Cardiac muscle cell (in vitro differentiated cells and primary cell): ENCODE measurements around the gene SPIB. TPM values are rescaled to one million over a fixed set of nuclear protein-coding genes. Genes with fewer than 3 reads are reported as not detected.

Experiments used
- DNase-seq, 2 donors: peaks; one replicate each; pipeline versions ENCODE4 v3.0.0 to v3.0.0-alpha.2; 2010 to 2017; ENCODE audit warnings: low read depth in 1 of 2, low spot score in 1 of 2
- H3K27ac ChIP-seq: fragments of 200-600 bp; sonication (generic); 2 replicates; pipeline ENCODE4 v1.5.1; 2016
- H3K27me3 ChIP-seq: fragments of 200-600 bp; sonication (generic); 2 replicates; pipeline ENCODE4 v1.6.0; 2016; ENCODE audit warnings: control low read depth
- H3K36me3 ChIP-seq: fragments of 200-600 bp; sonication (generic); 2 replicates; pipeline ENCODE4 v1.5.1; 2016; ENCODE audit warnings: control low read depth
- H3K4me1 ChIP-seq: fragments of 200-600 bp; sonication (generic); 2 replicates; pipeline ENCODE4 v1.8.1; 2017; ENCODE audit warnings: low read depth, mild to moderate bottlenecking, mixed run types
- H3K4me3 ChIP-seq: fragments of 200-600 bp; sonication (generic); 2 replicates; pipeline ENCODE4 v1.5.1; 2016; ENCODE audit warnings: mild to moderate bottlenecking
- H3K9me3 ChIP-seq: fragments of 200-600 bp; sonication (generic); 2 replicates; pipeline ENCODE4 v1.5.1; 2017; ENCODE audit warnings: low read depth, mild to moderate bottlenecking, control low read depth
- polyA plus RNA-seq: library from polyadenylated mRNA; unstranded; fragments of >200 nt; fragmentation: Nextera tagmentation; extraction: Ambion mirVana; gene quantifications from 2 replicates; pipeline ENCODE4 v1.2.1, GENCODE V29; 2016
- total RNA-seq: library from RNA; depleted of rRNA; stranded (reverse); fragments of >200 nt; gene quantifications from 2 replicates; pipeline ENCODE4 v1.2.3, GENCODE V29; 2016
- TF ChIP-seq, protein P1 (sequence below): IDR thresholded peaks from 2 replicates; pipeline ENCODE4 v1.5.1; 2012; ENCODE audit warnings: low read depth, mild to moderate bottlenecking, low read length

The SPIB gene
- total and polyA plus RNA-seq, 2 experiments from 2014 or later = 0.15 to 1.5 TPM

DNA sequence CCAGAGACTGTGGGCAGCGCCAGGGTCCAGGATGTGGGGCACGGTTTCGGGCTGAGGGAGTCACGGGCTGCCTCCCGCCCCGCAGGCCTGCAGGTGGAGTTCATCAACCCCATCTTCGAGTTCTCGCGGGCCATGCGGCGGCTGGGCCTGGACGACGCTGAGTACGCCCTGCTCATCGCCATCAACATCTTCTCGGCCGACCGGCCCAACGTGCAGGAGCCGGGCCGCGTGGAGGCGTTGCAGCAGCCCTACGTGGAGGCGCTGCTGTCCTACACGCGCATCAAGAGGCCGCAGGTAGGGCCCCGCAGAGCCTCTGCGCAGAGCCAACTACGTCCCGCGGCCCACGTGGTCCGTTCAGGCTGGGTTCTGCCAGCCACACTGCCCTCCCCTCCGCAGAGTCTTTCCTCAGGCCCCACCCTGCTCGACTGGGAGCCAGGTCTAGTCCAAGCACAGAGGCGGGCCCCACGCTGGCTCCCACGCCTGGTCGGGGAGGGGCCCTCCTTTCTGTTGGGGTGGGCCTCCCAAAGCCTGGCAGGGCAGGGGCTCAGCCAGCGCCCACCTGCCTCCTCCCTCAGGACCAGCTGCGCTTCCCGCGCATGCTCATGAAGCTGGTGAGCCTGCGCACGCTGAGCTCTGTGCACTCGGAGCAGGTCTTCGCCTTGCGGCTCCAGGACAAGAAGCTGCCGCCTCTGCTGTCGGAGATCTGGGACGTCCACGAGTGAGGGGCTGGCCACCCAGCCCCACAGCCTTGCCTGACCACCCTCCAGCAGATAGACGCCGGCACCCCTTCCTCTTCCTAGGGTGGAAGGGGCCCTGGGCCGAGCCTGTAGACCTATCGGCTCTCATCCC, 36.6 kb upstream of the SPIB start:
- DNase-seq = no peak
- Histone ChIP-seq H3K9me3 (no peaks in the 10 kb centered on the region), H3K27me3 (no peaks in the 10 kb centered on the region), H3K36me3 (peaks cover 10% of the 10 kb centered on the region), H3K4me3 (no peak overlapping the region), H3K27ac (peak overlapping the region; percentile 74), H3K4me1 (peaks cover 19% of the 10 kb centered on the region)
- TF ChIP-seq, protein P1, sequence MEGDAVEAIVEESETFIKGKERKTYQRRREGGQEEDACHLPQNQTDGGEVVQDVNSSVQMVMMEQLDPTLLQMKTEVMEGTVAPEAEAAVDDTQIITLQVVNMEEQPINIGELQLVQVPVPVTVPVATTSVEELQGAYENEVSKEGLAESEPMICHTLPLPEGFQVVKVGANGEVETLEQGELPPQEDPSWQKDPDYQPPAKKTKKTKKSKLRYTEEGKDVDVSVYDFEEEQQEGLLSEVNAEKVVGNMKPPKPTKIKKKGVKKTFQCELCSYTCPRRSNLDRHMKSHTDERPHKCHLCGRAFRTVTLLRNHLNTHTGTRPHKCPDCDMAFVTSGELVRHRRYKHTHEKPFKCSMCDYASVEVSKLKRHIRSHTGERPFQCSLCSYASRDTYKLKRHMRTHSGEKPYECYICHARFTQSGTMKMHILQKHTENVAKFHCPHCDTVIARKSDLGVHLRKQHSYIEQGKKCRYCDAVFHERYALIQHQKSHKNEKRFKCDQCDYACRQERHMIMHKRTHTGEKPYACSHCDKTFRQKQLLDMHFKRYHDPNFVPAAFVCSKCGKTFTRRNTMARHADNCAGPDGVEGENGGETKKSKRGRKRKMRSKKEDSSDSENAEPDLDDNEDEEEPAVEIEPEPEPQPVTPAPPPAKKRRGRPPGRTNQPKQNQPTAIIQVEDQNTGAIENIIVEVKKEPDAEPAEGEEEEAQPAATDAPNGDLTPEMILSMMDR = no peak

DNA sequence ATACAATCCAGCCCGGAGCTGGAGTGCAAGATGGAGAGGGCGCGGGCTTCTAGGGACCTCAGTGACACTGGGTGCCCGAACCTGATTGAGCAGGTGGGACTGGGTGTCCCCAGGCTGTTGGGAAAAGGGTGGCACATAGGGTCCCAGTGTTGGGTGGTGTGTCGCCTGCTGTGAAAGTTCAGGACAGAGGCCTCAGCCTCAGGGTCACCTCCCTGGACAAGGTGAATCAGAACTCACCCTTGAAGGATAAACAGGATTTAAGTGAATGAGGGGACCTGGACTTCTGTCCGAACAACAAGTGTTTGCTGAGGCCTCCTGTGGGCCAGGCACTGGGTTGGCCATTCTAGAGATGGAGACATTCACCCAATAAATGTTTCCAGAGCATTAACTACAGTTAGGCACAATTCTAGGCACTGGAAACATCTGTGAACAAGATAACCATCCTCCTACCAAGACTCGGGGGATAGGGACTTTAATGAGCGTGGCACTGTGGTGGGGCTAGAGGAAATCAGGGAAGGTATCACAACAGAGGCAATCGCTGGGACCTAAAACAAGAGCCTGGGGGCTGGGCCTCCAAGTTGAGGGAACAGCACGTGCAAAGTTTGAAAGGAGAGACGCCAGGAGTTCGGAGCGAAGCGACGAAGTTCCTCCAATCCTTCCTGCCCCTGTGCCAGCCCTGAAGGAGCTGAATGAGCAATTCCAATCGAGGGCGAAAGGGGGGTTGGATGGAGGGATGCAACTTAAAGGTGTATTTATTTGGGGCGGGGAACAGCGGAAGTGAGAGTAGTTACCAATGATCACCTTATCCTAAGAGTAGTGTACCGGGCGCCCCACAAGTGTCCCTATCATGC, 35.5 kb upstream of the SPIB start:
- Histone ChIP-seq H3K4me1 (peaks cover 19% of the 10 kb centered on the region), H3K27me3 (no peaks in the 10 kb centered on the region), H3K9me3 (no peaks in the 10 kb centered on the region), H3K27ac (peak overlapping the region; percentile 48), H3K36me3 (peaks cover 11% of the 10 kb centered on the region), H3K4me3 (peak overlapping the region; percentile 20)
- DNase-seq = no peak
- TF ChIP-seq, protein P1 = no peak

DNA sequence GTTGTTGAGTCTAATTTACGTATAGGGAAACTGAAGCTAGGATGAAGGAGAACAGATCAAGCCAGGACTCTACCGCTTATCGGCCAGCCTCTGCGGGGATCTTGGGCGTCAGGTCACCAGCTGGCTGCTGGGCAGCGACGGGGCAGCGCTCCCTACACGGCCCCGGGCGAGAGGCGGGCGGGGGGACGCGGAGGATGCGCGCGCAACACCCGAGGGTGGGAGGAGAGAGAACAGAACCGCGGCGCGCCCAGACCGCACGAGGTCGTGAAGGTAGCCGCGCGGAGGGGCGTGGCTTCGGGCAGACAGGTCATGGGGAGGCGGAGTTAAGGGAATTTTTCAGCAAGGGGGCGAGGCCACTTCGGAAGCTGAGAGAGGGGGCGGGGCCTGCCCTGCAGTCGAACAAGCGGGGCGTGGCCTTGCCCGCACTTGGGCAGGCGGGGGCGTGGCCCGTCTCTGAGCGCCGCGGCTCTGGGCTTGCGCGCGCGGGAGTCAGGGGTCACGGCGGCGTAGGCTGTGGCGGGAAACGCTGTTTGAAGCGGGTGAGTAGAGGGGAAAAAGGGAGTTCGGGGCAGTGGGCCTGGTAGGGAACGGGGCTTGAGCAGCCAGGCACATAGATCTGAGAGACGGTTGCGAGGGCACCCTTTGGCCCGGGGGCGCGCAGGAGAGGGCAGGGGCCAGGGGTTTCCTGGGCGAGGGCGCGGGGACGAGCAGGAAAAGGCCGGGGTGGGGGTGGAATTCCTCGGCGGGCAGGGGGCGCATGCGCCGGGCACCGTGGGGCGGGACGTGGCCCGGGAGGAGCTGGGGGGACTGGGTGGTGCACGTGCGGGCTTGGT, 34.7 kb upstream of the SPIB start, which contains the start of gene POLD1:
Gene POLD1 (plus strand): TSS at position 496 of the 833 bp plus-strand sequence. CDS start 14,505 bp downstream, outside the sequence.
- peaks cover 7% of the 10 kb centered on the region for H3K36me3 ChIP-seq
- TF ChIP-seq, protein P1 = no peak
- H3K9me3 ChIP-seq = no peaks in the 10 kb centered on the region
- H3K4me1 ChIP-seq = peaks cover 19% of the 10 kb centered on the region
- peak; percentile 98 to 100 for DNase-seq
- H3K27me3 ChIP-seq = no peaks in the 10 kb centered on the region
- H3K27ac ChIP-seq = peak within 1 kb of the TSS; percentile 48
- H3K4me3 ChIP-seq = peak within 1 kb of the TSS; percentile 45

DNA sequence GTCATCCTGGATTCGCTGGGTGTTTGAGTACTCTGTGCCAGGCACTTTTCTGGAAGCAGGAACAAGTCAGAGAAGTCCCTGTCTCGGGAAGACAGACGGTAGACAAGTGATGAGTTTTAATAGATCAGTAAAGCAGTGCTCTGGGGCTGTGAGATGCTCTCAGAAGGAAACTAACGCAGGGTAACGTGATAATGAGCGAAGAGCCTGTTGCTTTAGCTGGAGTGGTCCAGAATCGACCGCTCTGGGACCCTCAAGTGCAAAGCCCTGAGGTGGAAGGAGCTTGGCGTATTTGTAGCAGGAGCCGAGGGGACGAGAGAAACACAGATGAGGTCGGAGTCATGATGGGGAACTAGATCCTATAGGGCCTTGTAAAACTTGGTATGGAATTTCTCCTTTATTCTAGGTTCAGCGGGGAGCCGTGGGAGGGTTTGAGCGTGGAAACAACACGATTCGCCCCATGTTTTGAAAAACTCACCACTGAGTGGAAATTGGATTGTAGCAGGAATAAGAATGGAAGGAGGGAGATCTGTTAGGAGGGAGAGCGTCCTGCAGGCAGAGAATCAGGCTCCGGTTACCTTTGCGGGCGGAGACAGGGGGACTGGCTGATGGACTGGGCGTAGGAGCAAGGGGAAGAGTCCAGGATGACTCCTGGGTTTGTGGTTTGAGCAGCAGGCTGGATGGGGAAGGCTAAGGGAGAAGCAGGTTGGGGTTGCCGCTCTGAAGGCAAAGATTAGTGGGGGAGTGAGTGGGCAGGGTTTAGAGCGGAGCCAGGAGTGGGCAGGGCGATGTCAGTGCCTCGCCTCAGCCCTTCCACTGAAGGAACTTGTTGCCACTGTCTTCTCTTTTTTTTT, 33.8 kb upstream of the SPIB start:
- peak; percentile 11 to 27 for DNase-seq
- Histone ChIP-seq H3K4me1 (peaks cover 18% of the 10 kb centered on the region), H3K36me3 (peaks cover 7% of the 10 kb centered on the region), H3K9me3 (no peaks in the 10 kb centered on the region), H3K4me3 (peak overlapping the region; percentile 45), H3K27ac (peak overlapping the region; percentile 44), H3K27me3 (no peaks in the 10 kb centered on the region)
- TF ChIP-seq, protein P1 = no peak
